Common myeloid progenitor, CD34-positive (primary cell): Measurements from ENCODE around the gene COX5A.

Experiments used
- CTCF ChIA-PET: fragments of 350-600 bp; sonication (Branson Sonifier 250); formaldehyde crosslinking; loops from one replicate; lab custom pipeline; 2021; ENCODE audit warnings: antibody characterized with exemption; lab: Charles Lee
- POLR2A ChIA-PET: fragments of 350-600 bp; sonication (Branson Sonifier 250); formaldehyde crosslinking; loops from one replicate; lab custom pipeline; 2021; ENCODE audit warnings: antibody characterized with exemption; lab: Charles Lee
- DNase-seq, 3 donors: peaks; one replicate each; pipeline versions ENCODE4 v3.0.0 to v3.0.0-alpha.2; 2013
- H3K27ac ChIP-seq, 2 experiments: 1 replicate in 1 of 2; 2 replicates in 1 of 2; pipeline ENCODE4 v1.7.0; 2013; ENCODE audit warnings: inconsistent platforms in 2 of 2, low read length in 2 of 2, mild to moderate bottlenecking in 2 of 2, low read depth in 1 of 2, moderate library complexity in 1 of 2; ENCODE audit not compliant: severe bottlenecking in 2 of 2, insufficient read depth in 1 of 2, poor library complexity in 1 of 2
- H3K27me3 ChIP-seq, 5 experiments: replicated peaks in 2 of 5; 1 replicate in 3 of 5; 2 replicates in 2 of 5; pipeline versions ENCODE4 v1.6.1 to v1.7.0; 2013; ENCODE audit warnings: low read length in 4 of 5, mild to moderate bottlenecking in 2 of 5, moderate library complexity in 2 of 5, inconsistent platforms in 1 of 5; ENCODE audit not compliant: insufficient read depth in 5 of 5, control insufficient read depth in 4 of 5
- H3K36me3 ChIP-seq, 4 experiments: 1 replicate in 2 of 4; 2 replicates in 2 of 4; pipeline versions ENCODE4 v1.6.1 to v1.7.0; 2013; ENCODE audit warnings: low read length in 3 of 4, control low read depth in 1 of 4, mild to moderate bottlenecking in 1 of 4; ENCODE audit not compliant: control insufficient read depth in 4 of 4, insufficient read depth in 4 of 4
- H3K4me1 ChIP-seq, 4 experiments: 1 replicate in 3 of 4; 2 replicates in 1 of 4; pipeline versions ENCODE4 v1.6.1 to v1.7.1; 2013; ENCODE audit warnings: low read length in 3 of 4, mild to moderate bottlenecking in 3 of 4, control low read depth in 1 of 4, inconsistent platforms in 1 of 4, moderate library complexity in 1 of 4; ENCODE audit not compliant: control insufficient read depth in 4 of 4, insufficient read depth in 4 of 4; ENCODE audit errors: control extremely low read depth in 1 of 4
- H3K4me3 ChIP-seq, 7 experiments: 1 replicate in 4 of 7; 2 replicates in 3 of 7; pipeline versions ENCODE4 v1.5.1 to v1.7.0; 2013; ENCODE audit warnings: mild to moderate bottlenecking in 7 of 7, low read length in 6 of 7, moderate library complexity in 6 of 7, inconsistent platforms in 2 of 7, low read depth in 2 of 7, control low read depth in 1 of 7; ENCODE audit not compliant: insufficient read depth in 4 of 7, control insufficient read depth in 1 of 7; ENCODE audit errors: extremely low read depth in 1 of 7
- H3K9me3 ChIP-seq, 5 experiments: 1 replicate in 4 of 5; 2 replicates in 1 of 5; pipeline versions ENCODE4 v1.6.1 to v1.7.1; 2013; ENCODE audit warnings: low read length in 4 of 5, mild to moderate bottlenecking in 2 of 5, inconsistent platforms in 1 of 5, low read depth in 1 of 5, moderate library complexity in 1 of 5; ENCODE audit not compliant: control insufficient read depth in 4 of 5, insufficient read depth in 2 of 5; ENCODE audit errors: control extremely low read depth in 1 of 5
- WGBS: methylation state at CpG from one replicate; pipeline ENCODE4 v1.1.5; 2013; ENCODE audit not compliant: insufficient coverage; 5-methylcytosine and 5-hydroxymethylcytosine counted together

COX5A gene

GRCh38 chr15:74904190-74904805 is 33.6 kb downstream of the COX5A start:
- Histone ChIP-seq H3K27me3 (no peaks in the 10 kb centered on the region), H3K4me1 (peaks cover 16 to 55% (median 46%) of the 10 kb centered on the region in 4 experiments), H3K27ac (no peak overlapping the region), H3K4me3 (no peak overlapping the region), H3K9me3 (no peaks in the 10 kb centered on the region), H3K36me3 (peaks cover 10 to 49% (median 35%) of the 10 kb centered on the region in 4 experiments)
- CTCF ChIA-PET, result interaction anchor here (0.6 to 11.3 kb wide), 14 partner anchors 10 to 136 kb away, joined by 3 to 130 read pairs (median 3); partner anchors contain the start of gene ULK3
- 92% methylated on average over 5 of the region's 7 CpGs for WGBS
- DNase-seq, result no peak
- POLR2A ChIA-PET, result no interaction called here

DNA sequence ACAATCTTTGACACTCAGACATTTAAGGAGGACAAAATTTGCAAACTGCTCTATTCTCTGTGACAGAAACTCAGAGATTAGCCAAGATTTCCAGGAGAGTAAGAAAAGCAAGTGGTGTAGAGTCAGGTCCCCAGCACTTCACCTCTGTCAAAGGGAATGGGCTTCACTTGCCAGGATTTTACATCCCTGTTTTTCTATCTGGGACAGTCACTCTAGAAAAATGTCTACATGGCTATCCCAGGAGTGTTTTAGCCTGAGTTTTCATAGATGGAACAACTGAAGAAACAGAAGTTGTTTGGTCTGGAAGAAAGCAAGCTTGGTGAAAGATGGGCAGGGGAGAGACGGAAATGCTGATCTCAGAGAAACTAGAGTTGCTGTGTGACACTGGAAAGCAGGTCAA is 34.2 kb downstream of the COX5A start:
- Histone ChIP-seq H3K4me3 (no peak overlapping the region), H3K9me3 (no peaks in the 10 kb centered on the region), H3K4me1 (peaks cover 16 to 55% (median 46%) of the 10 kb centered on the region in 4 experiments), H3K27ac (peak overlapping the region in 1 of 2 experiments; percentile 49), H3K36me3 (peaks cover 13 to 55% (median 40%) of the 10 kb centered on the region in 4 experiments), H3K27me3 (no peaks in the 10 kb centered on the region)
- ChIA-PET POLR2A (no interaction called here), CTCF (interaction anchor here (0.6 to 11.3 kb wide), 15 partner anchors 9 to 136 kb away, joined by 3 to 130 read pairs (median 4); partner anchors contain the start of genes SCAMP2 and ULK3)
- 100% methylated on average over 1 of the region's 1 CpG for WGBS
- DNase-seq, result no peak

DNA sequence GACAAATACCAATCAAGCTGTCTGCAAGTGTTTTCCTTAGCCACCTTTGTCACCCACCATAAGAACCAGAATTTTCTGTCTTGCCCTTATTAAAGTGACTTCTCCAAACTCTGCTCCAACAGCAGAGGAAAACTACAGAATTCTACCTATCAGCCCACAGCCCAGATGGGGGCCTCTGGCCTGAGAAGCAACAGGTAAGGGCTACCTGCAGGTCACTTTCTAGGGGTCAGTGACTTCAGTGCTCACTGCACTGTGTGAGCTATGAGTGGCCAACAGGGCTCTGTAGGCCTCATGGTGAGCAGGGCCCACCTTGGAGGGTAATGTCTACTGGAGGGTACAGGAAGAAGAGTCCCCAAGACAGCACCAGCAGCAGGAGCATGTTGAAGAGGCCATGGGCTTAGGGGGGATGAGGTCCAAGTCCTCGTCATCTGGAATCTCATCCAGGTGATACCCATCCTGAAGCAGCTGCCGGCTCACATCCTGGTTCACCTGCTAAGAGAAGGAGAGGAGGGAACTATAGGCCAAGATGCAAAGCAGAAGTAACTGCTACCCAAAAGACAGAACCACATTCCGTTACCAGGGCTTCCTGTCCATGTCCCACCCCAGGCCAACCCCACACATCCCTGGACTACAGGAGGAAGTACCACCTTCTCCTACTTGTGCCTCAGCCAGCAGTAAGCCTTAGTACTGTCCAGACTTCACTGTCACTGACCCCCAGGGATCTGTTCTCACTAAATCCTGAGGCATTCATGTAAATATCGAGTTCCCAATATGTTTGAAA is 35.4 kb downstream of the COX5A start:
- Histone ChIP-seq H3K27ac (peak overlapping the region in 1 of 2 experiments; percentile 37), H3K4me3 (peak overlapping the region in 2 of 7 experiments; percentile 31 to 40)
- 54% methylated on average over 3 of the region's 4 CpGs for WGBS

DNA sequence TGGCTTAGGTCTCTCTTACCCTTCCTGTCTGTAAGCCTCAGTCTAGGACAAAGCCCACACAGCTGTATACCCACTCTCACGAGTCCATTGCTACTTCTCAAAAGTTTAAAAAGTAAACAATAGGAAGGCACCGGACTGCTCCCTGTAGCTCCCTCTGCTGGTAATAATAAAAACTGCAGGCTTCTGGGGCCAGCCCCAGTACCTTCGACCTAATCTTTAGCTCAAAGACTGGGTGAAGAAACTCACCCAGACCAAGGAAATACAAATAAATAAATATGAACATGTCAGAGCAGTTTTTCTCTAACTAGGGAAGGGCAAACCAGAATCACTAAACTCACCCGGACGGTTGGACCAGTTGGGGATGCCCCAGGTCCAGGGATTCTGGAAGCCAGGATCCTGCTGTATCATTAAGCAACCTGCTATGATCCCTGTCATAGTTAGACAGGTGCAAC is 36.2 kb downstream of the COX5A start:
- Histone ChIP-seq H3K9me3 (no peaks in the 10 kb centered on the region), H3K4me3 (peak overlapping the region in 1 of 7 experiments; percentile 48), H3K27me3 (no peaks in the 10 kb centered on the region), H3K27ac (peak overlapping the region in 1 of 2 experiments; percentile 37), H3K4me1 (peaks cover 12 to 55% (median 48%) of the 10 kb centered on the region in 4 experiments), H3K36me3 (peaks cover 13 to 72% (median 53%) of the 10 kb centered on the region in 4 experiments)
- WGBS, result 38% methylated on average over 4 of the region's 5 CpGs
- DNase-seq, result peak; percentile 51 to 76 (median 69)
- CTCF ChIA-PET, result interaction anchor here (0.9 to 11.3 kb wide), 28 partner anchors 9 to 405 kb away, joined by 3 to 130 read pairs (median 6); partner anchors contain the start of genes MPI, RPP25, SCAMP2 and ULK3
- POLR2A ChIA-PET, result interaction anchor here (0.6 to 3.5 kb wide), 5 partner anchors 12 to 123 kb away, joined by 3 to 23 read pairs (median 4); partner anchors contain the start of genes MPI and SCAMP2

More for the DNA sequence above, 35.4 kb downstream of the COX5A start:
- ChIA-PET POLR2A (interaction anchor here (0.6 to 3.5 kb wide), 3 partner anchors 13 to 308 kb away, joined by 3 to 23 read pairs (median 6); partner anchors contain the start of gene MPI), CTCF (interaction anchor here (0.9 to 11.3 kb wide), 27 partner anchors 8 to 405 kb away, joined by 3 to 130 read pairs (median 6); partner anchors contain the start of genes MPI, RPP25, SCAMP2 and ULK3)
- peak in 2 of 3 donors; percentile 43 to 47 for DNase-seq
- Histone ChIP-seq H3K9me3 (no peaks in the 10 kb centered on the region), H3K27me3 (no peaks in the 10 kb centered on the region), H3K4me1 (peaks cover 16 to 56% (median 47%) of the 10 kb centered on the region in 4 experiments), H3K36me3 (peaks cover 13 to 64% (median 47%) of the 10 kb centered on the region in 4 experiments)

DNA sequence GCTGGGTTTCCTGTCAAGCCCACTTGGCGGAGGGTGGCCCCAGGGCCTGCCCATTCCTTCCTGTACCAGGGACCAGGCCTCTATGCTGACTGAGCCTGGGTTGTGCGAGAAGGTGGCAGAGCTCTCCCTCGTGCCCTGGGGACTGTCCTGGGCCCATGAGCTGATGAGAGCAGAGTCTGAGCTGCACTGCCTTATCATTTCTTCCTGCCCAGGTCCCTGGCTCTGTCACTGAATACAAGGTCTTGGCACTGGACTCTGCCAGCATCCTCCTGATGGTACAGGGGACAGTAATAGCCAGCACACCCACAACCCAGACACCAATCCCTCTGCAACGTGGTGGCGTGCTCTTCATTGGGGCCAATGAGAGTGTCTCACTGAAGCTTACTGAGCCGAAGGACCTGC is 40.6 kb downstream of the COX5A start:
- WGBS, result 54% methylated on average over 6 of the region's 6 CpGs
- peaks cover 18 to 76% (median 58%) of the 10 kb centered on the region in 4 experiments for H3K36me3 ChIP-seq
- no peak for DNase-seq
- H3K4me1 ChIP-seq, result peaks cover 5 to 25% (median 21%) of the 10 kb centered on the region in 4 experiments
- H3K27me3 ChIP-seq, result no peaks in the 10 kb centered on the region
- CTCF ChIA-PET, result interaction anchor here (1.2 to 11.3 kb wide), 11 partner anchors 9 to 127 kb away, joined by 3 to 130 read pairs (median 5); partner anchors contain the start of genes FAM219B, SCAMP2 and ULK3
- no peaks in the 10 kb centered on the region for H3K9me3 ChIP-seq
- peak overlapping the region in 1 of 2 experiments; percentile 16 for H3K27ac ChIP-seq
- H3K4me3 ChIP-seq, result no peak overlapping the region
- POLR2A ChIA-PET, result no interaction called here

DNA sequence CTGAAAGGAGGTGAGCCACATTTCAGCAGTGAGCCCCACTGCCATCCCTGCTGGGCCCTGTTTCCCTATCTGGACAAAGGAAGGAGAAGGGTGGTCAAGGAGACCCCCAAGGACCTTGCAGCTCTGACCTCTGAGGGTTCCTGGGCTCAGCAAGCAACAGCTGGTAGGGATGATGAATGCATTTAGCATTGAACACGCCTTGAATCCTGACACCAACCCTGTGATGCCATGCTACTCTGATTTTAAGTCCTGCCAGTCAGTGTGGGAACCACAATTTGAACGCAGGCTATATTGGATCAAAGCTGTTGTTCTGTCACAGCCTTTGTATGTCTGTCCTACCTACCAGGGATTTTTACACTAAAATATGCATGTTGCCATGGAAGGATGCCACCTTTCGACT is 41.6 kb downstream of the COX5A start:
- no peaks in the 10 kb centered on the region for H3K27me3 ChIP-seq
- ChIA-PET CTCF (interaction anchor here (0.7 to 11.3 kb wide), 9 partner anchors 8 to 103 kb away, joined by 3 to 130 read pairs (median 5); partner anchors contain the start of genes FAM219B, SCAMP2 and ULK3), POLR2A (no interaction called here)
- no peak overlapping the region for H3K27ac ChIP-seq
- H3K36me3 ChIP-seq, result peaks cover 18 to 79% (median 56%) of the 10 kb centered on the region in 4 experiments
- WGBS, result 93% methylated on average over 3 of the region's 3 CpGs
- no peaks in the 10 kb centered on the region for H3K9me3 ChIP-seq
- peaks cover 0 to 15% (median 12%) of the 10 kb centered on the region in 4 experiments for H3K4me1 ChIP-seq
- no peak for DNase-seq
- no peak overlapping the region for H3K4me3 ChIP-seq
